Activated CD4-positive, alpha-beta memory T cell treated with anti-CD3 and anti-CD28 coated beads, Interleukin-2, amount 10 ng/mL, durations not matched to agents 7 days and 5 days (primary cell): ENCODE data around the gene SNED1. TPM values are rescaled to one million over a fixed set of nuclear protein-coding genes. Genes with fewer than 3 reads are reported as not detected.
"Not testable (repeated sequence)": the region's sequence is repeated elsewhere in the genome, so short reads cannot be mapped to it uniquely, and the experiment has no call there.

Experiments
- CTCF ChIA-PET: fragments of 350-600 bp; sonication (Branson Sonifier 250); formaldehyde crosslinking; loops from one replicate; lab custom pipeline; 2021; ENCODE audit warnings: antibody characterized with exemption, inconsistent platforms; lab: Charles Lee
- POLR2A ChIA-PET: fragments of 350-600 bp; sonication (Branson Sonifier 250); formaldehyde crosslinking; loops from one replicate; lab custom pipeline; 2021; ENCODE audit warnings: antibody characterized with exemption; lab: Charles Lee
- DNase-seq: peaks from one replicate; pipeline ENCODE4 v3.0.0-alpha.2; 2020
- H3K27ac Mint-ChIP-seq: one replicate; pipeline ENCODE4 v1.8.0; 2021; ENCODE audit warnings: mild to moderate bottlenecking, mixed read lengths
- H3K27me3 Mint-ChIP-seq: one replicate; pipeline ENCODE4 v1.8.0; 2021; ENCODE audit warnings: mixed read lengths
- H3K36me3 Mint-ChIP-seq: one replicate; pipeline ENCODE4 v1.8.0; 2021; ENCODE audit warnings: low read depth, mixed read lengths
- H3K4me1 Mint-ChIP-seq: one replicate; pipeline ENCODE4 v1.8.0; 2021; ENCODE audit warnings: mixed read lengths
- H3K4me3 Mint-ChIP-seq: one replicate; pipeline ENCODE4 v1.8.0; 2021; ENCODE audit warnings: mild to moderate bottlenecking, mixed read lengths
- H3K9me3 Mint-ChIP-seq: one replicate; pipeline ENCODE4 v1.8.0; 2021; ENCODE audit warnings: mixed read lengths
- total RNA-seq, 2 experiments: library from RNA; stranded (reverse); gene quantifications; one replicate each; pipeline ENCODE4 v1.2.3, GENCODE V29; 2021

The SNED1 gene
- total RNA-seq, 2 experiments from 2014 or later: 32.6 to 34.3 TPM

DNA sequence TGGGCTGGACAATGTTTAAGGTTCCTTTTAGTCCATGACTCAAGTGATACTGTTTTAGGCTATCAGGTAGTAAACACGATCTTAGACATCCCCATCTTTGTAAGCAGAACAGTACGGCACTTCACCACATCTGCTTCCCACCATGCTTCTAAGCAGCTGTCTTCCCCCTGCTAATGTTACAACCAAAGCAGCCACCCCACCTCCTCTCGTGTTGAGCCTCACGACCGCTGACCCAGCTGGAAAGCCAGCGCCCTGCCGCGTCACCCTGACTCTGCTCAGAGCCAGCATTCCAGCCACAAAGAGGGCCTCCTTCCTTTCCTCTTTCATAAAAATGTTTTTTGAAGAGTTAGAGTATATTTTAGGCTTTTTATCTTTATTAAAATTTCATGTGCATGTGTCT, 94.3 kb downstream of the SNED1 start:
- H3K4me3 Mint-ChIP-seq: no peak overlapping the region
- no peak for DNase-seq
- ChIA-PET POLR2A (no interaction called here), CTCF (interaction anchor here (0.6 to 1.1 kb wide), 2 partner anchors 14 to 1019 kb away, joined by 3 to 5 read pairs; no protein-coding TSS in a partner anchor)
- H3K27me3 Mint-ChIP-seq: no peaks in the 10 kb centered on the region
- peaks cover 61% of the 10 kb centered on the region for H3K36me3 Mint-ChIP-seq
- peaks cover 31% of the 10 kb centered on the region for H3K4me1 Mint-ChIP-seq
- no peaks in the 10 kb centered on the region for H3K9me3 Mint-ChIP-seq
- no peak overlapping the region for H3K27ac Mint-ChIP-seq

DNA sequence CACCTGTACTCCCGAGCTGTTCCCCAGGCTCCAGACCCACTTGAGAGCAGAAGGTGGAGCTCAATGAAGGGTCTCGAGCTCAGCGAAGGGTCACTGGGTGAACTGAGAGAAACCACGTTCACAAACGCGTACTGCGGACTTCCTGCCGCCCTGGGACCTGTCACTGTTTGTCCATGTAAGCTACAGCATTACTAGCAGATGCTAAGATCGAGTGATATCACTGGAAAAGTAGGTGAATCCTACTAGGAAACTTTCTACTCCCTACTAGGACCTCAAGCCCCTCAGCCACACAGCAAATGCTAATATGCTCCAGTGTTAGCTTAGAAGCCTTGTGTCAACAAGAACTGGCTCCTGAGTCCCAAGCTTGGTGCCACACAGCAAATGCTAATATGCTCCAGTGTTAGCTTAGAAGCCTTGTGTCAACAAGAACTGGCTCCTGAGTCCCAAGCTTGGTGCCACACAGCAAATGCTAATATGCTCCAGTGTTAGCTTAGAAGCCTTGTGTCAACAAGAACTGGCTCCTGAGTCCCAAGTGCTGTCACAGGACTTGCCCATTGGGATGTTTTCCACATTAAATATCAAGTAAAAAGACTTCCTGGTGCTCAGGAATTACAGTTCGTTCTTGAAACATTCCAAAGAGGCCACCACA, 94.8 kb downstream of the SNED1 start:
- H3K27me3 Mint-ChIP-seq: not testable (repeated sequence)
- CTCF ChIA-PET: interaction anchor here (1.1 kb wide), 1 partner anchor 15 kb away, joined by 5 read pairs; no protein-coding TSS in a partner anchor

DNA sequence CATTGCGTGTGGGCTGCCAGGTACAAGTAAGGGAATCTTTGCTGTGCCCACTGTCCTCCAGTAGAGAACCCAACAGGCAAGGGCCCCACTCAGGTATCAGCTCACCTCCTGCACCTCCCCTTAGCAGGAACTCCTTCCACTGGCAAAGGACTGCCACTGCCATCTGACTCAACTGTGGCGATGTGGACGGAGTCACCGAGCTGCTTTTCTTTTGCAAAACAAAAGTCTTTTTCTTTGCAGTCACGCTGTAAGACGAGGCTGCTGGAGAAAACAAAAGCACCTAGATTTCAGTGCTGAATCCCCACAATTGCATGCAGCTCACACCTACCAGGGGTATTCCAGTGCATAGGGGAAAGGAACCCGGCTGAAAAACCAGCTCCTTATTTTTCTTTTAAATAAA, 95.8 kb downstream of the SNED1 start:
- Mint-ChIP-seq H3K4me1 (peaks cover 41% of the 10 kb centered on the region), H3K4me3 (no peak overlapping the region), H3K27me3 (no peaks in the 10 kb centered on the region), H3K27ac (no peak overlapping the region), H3K36me3 (peaks cover 58% of the 10 kb centered on the region), H3K9me3 (no peaks in the 10 kb centered on the region)
- ChIA-PET POLR2A (interaction anchor here (2.0 kb wide), 1 partner anchor 14 kb away, joined by 10 read pairs; no protein-coding TSS in a partner anchor), CTCF (no interaction called here)
- no peak for DNase-seq

More for the DNA sequence above, 94.8 kb downstream of the SNED1 start:
- DNase-seq, H3K4me3 Mint-ChIP-seq, POLR2A ChIA-PET, H3K27ac Mint-ChIP-seq, H3K9me3 Mint-ChIP-seq: not testable (repeated sequence)
- Mint-ChIP-seq H3K36me3 (peaks cover 60% of the 10 kb centered on the region), H3K4me1 (peaks cover 34% of the 10 kb centered on the region)

DNA sequence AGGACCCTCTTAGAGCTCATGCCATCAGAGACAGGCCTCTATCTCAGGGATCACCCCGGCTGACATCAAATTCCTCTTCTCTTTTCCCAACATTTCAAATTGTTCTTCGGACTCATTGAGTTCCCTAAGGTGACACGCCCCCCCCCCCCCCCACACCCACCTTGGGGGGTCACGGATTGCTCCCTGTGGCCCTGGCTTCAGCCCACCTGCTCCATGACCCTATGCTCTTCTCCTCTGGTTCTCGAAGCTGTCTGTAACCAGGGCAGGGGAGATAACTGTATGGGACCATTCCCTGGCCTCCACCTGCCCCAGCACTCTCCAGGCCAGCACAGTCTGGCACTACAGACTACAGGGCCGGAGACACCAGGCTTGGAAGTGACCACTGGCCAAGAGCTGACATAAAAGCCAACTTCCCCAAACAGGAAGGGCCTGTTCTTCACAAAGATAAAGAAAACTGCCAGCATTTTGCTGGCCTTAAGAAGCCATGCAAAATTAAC, 96.6 kb downstream of the SNED1 start:
- Mint-ChIP-seq H3K9me3 (no peaks in the 10 kb centered on the region), H3K36me3 (peaks cover 61% of the 10 kb centered on the region), H3K27ac (peak overlapping the region; percentile 64), H3K27me3 (no peaks in the 10 kb centered on the region), H3K4me3 (no peak overlapping the region), H3K4me1 (peaks cover 49% of the 10 kb centered on the region)
- ChIA-PET POLR2A (interaction anchor here (0.8 to 2.0 kb wide), 4 partner anchors 13 to 592 kb away, joined by 3 to 10 read pairs (median 3); partner anchors contain the start of genes DTYMK and PASK), CTCF (interaction anchor here (0.9 kb wide), 1 partner anchor 17 kb away, joined by 3 read pairs; no protein-coding TSS in a partner anchor)
- DNase-seq: no peak

DNA sequence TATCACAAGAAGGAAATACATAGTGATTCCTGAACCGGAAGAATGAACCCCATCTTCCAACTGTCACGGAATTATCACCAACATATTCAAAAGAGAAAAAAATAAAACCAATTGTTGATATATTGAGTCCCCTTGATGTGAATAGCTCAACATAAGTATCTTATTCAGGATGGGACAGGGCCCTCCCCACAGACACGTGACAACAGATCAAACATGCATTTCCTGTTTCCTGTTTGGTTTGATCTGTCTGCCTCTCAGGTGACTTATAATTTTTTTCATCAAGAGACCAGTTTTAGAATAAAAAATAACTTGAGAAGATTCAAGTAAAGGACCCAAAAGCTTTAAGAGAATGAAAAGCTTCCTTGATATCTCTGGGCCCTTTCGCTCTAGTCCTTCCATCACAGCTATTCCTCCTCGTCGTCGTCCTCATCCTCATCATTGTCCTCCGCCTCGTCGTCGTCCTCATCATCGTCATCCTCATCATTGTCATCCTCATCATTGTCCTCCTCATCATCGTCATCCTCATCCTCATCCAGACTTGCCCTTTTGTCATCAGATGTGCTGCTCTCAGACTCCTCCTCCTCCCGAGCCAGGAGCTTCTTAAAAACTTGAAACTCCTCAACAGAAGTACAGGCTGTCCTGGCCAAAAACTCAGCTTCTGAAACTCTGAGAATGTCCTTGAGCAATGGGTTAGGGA, 97.3 kb downstream of the SNED1 start:
- DNase-seq: peak; percentile 53
- H3K9me3 Mint-ChIP-seq: no peaks in the 10 kb centered on the region
- H3K36me3 Mint-ChIP-seq: peaks cover 64% of the 10 kb centered on the region
- H3K27ac Mint-ChIP-seq: peak overlapping the region; percentile 64
- ChIA-PET CTCF (interaction anchor here (0.6 to 1.2 kb wide), 3 partner anchors 17 to 54 kb away, joined by 3 to 4 read pairs (median 3); partner anchors contain the start of gene PASK), POLR2A (interaction anchor here (0.8 to 2.0 kb wide), 4 partner anchors 13 to 591 kb away, joined by 3 to 10 read pairs (median 3); partner anchors contain the start of genes DTYMK and PASK)
- H3K4me3 Mint-ChIP-seq: no peak overlapping the region
- peaks cover 54% of the 10 kb centered on the region for H3K4me1 Mint-ChIP-seq
- no peaks in the 10 kb centered on the region for H3K27me3 Mint-ChIP-seq

DNA sequence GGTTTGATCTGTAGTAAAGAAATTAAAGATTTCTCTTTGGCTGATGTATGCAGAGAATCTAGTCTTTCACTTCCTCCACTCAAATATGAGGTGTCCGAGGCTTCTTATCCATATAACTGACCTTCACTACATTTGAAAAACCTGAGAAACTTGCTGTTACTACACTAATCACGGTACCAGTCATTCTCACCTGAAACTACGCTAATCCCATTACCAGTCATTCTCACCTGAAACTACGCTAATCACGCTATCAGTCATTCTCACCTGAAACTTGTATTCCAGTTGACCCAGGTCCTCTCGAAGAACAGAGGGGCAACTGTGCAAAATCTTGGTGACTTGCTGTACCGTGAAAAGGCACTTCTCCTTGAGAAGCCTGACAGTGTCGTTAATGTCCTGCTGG, 98.6 kb downstream of the SNED1 start:
- POLR2A ChIA-PET: no interaction called here

DNA sequence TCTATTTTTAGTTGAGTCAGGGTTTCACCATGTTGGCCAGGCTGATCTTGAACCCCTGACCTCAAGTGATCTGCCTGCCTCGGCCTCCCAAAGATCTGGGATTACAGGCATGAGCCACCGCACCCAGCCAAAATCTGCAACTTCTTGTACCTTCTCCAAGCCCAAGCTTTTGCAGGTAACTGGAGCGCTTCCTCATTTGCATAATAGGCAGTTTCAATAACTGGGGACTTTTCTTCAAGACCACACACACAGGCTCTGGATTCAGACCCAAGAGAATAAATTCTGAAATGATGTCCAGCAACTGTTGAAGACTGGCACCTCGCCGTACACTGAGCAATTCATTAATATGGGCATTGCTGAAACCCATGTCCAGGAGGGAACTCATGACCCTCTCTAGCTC, 100.8 kb downstream of the SNED1 start:
- Mint-ChIP-seq H3K9me3 (no peaks in the 10 kb centered on the region), H3K4me3 (no peak overlapping the region), H3K27me3 (no peaks in the 10 kb centered on the region), H3K36me3 (peaks cover 56% of the 10 kb centered on the region), H3K27ac (no peak overlapping the region), H3K4me1 (peaks cover 79% of the 10 kb centered on the region)
- ChIA-PET CTCF (no interaction called here), POLR2A (interaction anchor here (1.8 to 4.3 kb wide), 2 partner anchors 51 to 215 kb away, joined by 5 to 41 read pairs; partner anchors contain the start of genes PASK and PPP1R7)
- DNase-seq: no peak

More for the DNA sequence above, 98.6 kb downstream of the SNED1 start:
- peaks cover 58% of the 10 kb centered on the region for H3K36me3 Mint-ChIP-seq
- peaks cover 64% of the 10 kb centered on the region for H3K4me1 Mint-ChIP-seq
- H3K4me3 Mint-ChIP-seq: no peak overlapping the region
- CTCF ChIA-PET: no interaction called here
- no peak for DNase-seq
- no peaks in the 10 kb centered on the region for H3K9me3 Mint-ChIP-seq
- no peaks in the 10 kb centered on the region for H3K27me3 Mint-ChIP-seq
- H3K27ac Mint-ChIP-seq: peak overlapping the region; percentile 12

DNA sequence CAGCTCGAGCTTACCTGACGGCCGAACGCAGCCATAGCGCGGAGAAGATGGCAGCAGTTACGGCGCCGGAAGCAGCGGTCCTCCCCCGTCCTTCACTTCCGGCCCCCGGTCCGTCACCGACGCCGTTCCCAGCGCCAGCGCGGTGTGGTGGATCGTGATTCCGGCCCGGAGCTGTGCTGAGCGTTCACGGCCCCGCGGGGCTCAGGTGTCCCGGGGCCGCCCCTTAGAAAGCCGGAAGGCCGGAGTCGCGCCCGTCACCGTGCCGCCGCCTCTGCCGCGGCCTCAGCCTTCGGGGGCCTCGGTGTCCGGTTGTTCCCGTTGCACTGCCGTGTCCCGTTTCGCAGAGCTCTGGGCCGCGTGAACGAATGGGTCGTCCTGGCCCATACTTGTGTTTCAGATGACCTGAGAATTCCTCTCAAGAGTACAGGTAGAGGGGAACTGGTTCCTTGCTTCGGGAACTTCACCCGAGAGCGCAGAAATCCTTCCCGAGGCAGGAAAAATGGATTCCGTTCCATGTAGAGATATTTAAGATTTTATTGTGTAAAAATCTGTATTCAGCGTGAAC, 103.9 kb downstream of the SNED1 start, which contains the start of gene MTERF4:
Gene MTERF4 (minus strand): TSS at position 49 of the 565 bp plus-strand sequence. CDS start 14 bp downstream, at position 35.
- H3K4me1 Mint-ChIP-seq: peaks cover 53% of the 10 kb centered on the region

DNA sequence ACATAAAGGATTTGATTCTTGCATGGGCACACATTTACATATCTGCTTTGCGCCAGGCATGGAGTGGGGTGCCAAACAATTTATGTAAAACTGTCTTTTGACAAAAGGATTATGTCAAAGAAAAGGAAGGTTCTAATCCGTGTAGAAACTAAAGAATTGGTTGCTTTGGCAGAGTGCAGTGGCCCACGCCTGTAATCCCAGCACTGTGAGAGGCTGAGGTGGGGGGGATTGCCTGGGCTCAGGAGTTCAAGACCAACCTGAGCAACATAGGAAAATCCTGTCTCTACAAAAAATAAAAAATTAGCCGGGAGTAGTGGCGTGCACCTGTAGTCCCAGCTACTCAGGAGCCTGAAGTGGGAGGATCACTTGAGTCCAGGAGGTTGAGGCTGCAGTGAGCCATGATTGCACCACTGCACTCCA, 104.8 kb downstream of the SNED1 start:
- POLR2A ChIA-PET: interaction anchor here (1.5 to 4.3 kb wide), 4 partner anchors 8 to 537 kb away, joined by 3 to 41 read pairs (median 6); partner anchors contain the start of genes PASK and PPP1R7
- peak overlapping the region; percentile 97 for H3K4me3 Mint-ChIP-seq
- no peaks in the 10 kb centered on the region for H3K27me3 Mint-ChIP-seq
- no peak for DNase-seq
- H3K36me3 Mint-ChIP-seq: peaks cover 30% of the 10 kb centered on the region
- CTCF ChIA-PET: interaction anchor here (1.0 kb wide), 1 partner anchor 24 kb away, joined by 3 read pairs; no protein-coding TSS in a partner anchor
- H3K9me3 Mint-ChIP-seq: no peaks in the 10 kb centered on the region
- H3K27ac Mint-ChIP-seq: peak overlapping the region; percentile 94
- H3K4me1 Mint-ChIP-seq: peaks cover 53% of the 10 kb centered on the region

More for the DNA sequence above, 103.9 kb downstream of the SNED1 start, which contains the start of gene MTERF4:
- CTCF ChIA-PET: no interaction called here
- POLR2A ChIA-PET: interaction anchor here (0.6 to 4.3 kb wide), 13 partner anchors 8 to 584 kb away, joined by 3 to 41 read pairs (median 4); partner anchors contain the start of genes DTYMK, FARP2, HDLBP and PASK
- no peaks in the 10 kb centered on the region for H3K27me3 Mint-ChIP-seq
- no peaks in the 10 kb centered on the region for H3K9me3 Mint-ChIP-seq
- peak within 1 kb of the TSS; percentile 94 for H3K27ac Mint-ChIP-seq
- peaks cover 35% of the 10 kb centered on the region for H3K36me3 Mint-ChIP-seq
- peak within 1 kb of the TSS; percentile 97 for H3K4me3 Mint-ChIP-seq
- DNase-seq: peak; percentile 89

DNA sequence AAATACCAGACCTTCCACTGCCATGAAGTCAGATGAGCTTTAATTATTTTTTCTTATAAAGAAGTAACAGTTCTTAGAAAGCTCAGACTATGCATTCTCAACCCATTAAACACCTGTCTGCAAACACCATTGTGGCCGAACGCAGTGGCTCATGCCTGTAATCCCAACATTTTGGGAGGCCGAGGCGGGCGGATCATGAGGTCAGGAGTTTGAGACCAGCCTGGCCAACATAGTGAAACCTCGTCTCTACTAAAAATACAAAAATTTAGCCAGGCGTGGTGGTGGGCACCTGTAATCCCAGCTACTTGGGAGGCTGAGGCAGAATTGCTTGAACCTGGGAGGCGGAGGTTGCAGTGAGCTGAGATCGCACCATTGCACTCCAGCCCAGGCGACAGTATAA, 106.2 kb downstream of the SNED1 start:
- CTCF ChIA-PET, H3K4me3 Mint-ChIP-seq: not testable (repeated sequence)
- H3K36me3 Mint-ChIP-seq: peaks cover 27% of the 10 kb centered on the region

DNA sequence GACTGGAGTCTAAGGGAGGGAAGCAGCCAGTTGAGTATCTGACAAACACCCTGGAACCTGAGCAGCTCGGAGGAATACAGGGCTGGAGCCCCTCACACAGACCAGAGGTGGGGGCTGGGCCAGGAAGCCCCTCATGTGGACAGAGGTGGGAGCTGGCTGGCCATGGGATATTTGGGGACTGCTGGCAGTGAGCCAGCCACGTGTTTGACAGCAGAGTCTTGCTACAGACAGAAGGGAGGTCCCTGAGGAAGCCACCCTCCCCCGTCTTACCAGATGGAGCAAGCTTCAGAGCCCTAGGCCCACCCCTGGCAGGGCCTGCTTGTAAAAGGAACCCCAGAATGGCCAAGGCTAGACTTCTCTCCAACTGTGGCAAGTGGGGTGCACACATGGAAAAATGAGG, 107.2 kb downstream of the SNED1 start:
- Mint-ChIP-seq H3K36me3 (peaks cover 24% of the 10 kb centered on the region), H3K4me3 (no peak overlapping the region), H3K27ac (no peak overlapping the region), H3K27me3 (no peaks in the 10 kb centered on the region), H3K4me1 (peaks cover 55% of the 10 kb centered on the region), H3K9me3 (no peaks in the 10 kb centered on the region)
- POLR2A ChIA-PET: no interaction called here
- DNase-seq: no peak
- CTCF ChIA-PET: no interaction called here

More for the DNA sequence above, 106.2 kb downstream of the SNED1 start:
- not testable (repeated sequence) for H3K27ac Mint-ChIP-seq, H3K27me3 Mint-ChIP-seq, DNase-seq, H3K9me3 Mint-ChIP-seq
- H3K4me1 Mint-ChIP-seq: peaks cover 56% of the 10 kb centered on the region
- POLR2A ChIA-PET: interaction anchor here (1.0 kb wide), 1 partner anchor 46 kb away, joined by 3 read pairs; no protein-coding TSS in a partner anchor
